Liver (tissue), 9 donors: ENCODE results near the gene MS4A5. TPM values are rescaled to one million over a fixed set of nuclear protein-coding genes. Genes with fewer than 3 reads are reported as not detected.

Experiments
- DNase-seq: peaks from one replicate; pipeline ENCODE4 v3.0.0-alpha.2; 2017; ENCODE audit warnings: low spot score
- H3K27ac ChIP-seq, 2 donors: one replicate each; pipeline ENCODE4 v1.7.0; 2013; ENCODE audit warnings: inconsistent platforms in 2 of 2, low read length in 2 of 2, control low read depth in 1 of 2, low read depth in 1 of 2, mild to moderate bottlenecking in 1 of 2
- H3K27me3 ChIP-seq, 4 donors: one replicate each; pipeline versions ENCODE4 v1.6.1 to v1.7.0; 2013; ENCODE audit warnings: low read length in 3 of 4, inconsistent platforms in 1 of 4, mild to moderate bottlenecking in 1 of 4, moderate library complexity in 1 of 4; ENCODE audit not compliant: control insufficient read depth in 4 of 4, insufficient read depth in 4 of 4
- H3K36me3 ChIP-seq, 4 donors: one replicate each; pipeline versions ENCODE4 v1.6.1 to v1.7.0; 2013; ENCODE audit warnings: low read length in 3 of 4, mild to moderate bottlenecking in 3 of 4, low read depth in 1 of 4, moderate library complexity in 1 of 4; ENCODE audit not compliant: control insufficient read depth in 4 of 4, insufficient read depth in 3 of 4
- H3K4me1 ChIP-seq, 4 donors: one replicate each; pipeline versions ENCODE4 v1.6.1 to v1.7.0; 2013; ENCODE audit warnings: low read length in 3 of 4, mild to moderate bottlenecking in 3 of 4, moderate library complexity in 1 of 4; ENCODE audit not compliant: control insufficient read depth in 4 of 4, insufficient read depth in 4 of 4
- H3K4me3 ChIP-seq, 3 donors: one replicate each; pipeline versions ENCODE4 v1.6.1 to v1.7.0; 2013; ENCODE audit warnings: low read length in 3 of 3, control low read depth in 1 of 3, low read depth in 1 of 3, mild to moderate bottlenecking in 1 of 3
- H3K9ac ChIP-seq, 2 donors: one replicate each; pipeline ENCODE4 v1.7.0; 2013; ENCODE audit warnings: low read length in 2 of 2, mild to moderate bottlenecking in 2 of 2, moderate library complexity in 2 of 2, control low read depth in 1 of 2, low read depth in 1 of 2
- H3K9me3 ChIP-seq, 4 donors: one replicate each; pipeline versions ENCODE4 v1.6.1 to v1.7.0; 2013; ENCODE audit warnings: low read length in 3 of 4; ENCODE audit not compliant: control insufficient read depth in 4 of 4
- ATF3 ChIP-seq: IDR thresholded peaks from 2 replicates; pipeline ENCODE4 v1.6.1; 2016; ENCODE audit warnings: antibody characterized with exemption
- EGR1 ChIP-seq, 2 donors: IDR thresholded peaks; 2 replicates each; pipeline ENCODE4 v1.6.1; 2016 to 2018; ENCODE audit warnings: antibody characterized with exemption in 2 of 2, low read depth in 2 of 2
- FOXA1 ChIP-seq: IDR thresholded peaks from 2 replicates; pipeline ENCODE4 v1.6.1; 2016; ENCODE audit warnings: antibody characterized with exemption
- FOXA2 ChIP-seq: IDR thresholded peaks from 2 replicates; pipeline ENCODE4 v1.6.1; 2016; ENCODE audit warnings: antibody characterized with exemption
- GABPA ChIP-seq, 2 donors: IDR thresholded peaks in 1 of 2; conservative IDR thresholded peaks in 1 of 2; 2 replicates each; pipeline ENCODE4 v1.6.1; 2016; ENCODE audit warnings: antibody characterized with exemption in 2 of 2, mild to moderate bottlenecking in 1 of 2, moderate library complexity in 1 of 2
- HNF4A ChIP-seq, 2 donors: conservative IDR thresholded peaks; 2 replicates each; pipeline ENCODE4 v1.6.1; 2016; ENCODE audit warnings: antibody characterized with exemption in 2 of 2, mild to moderate bottlenecking in 2 of 2
- HNF4G ChIP-seq: IDR thresholded peaks from 2 replicates; pipeline ENCODE4 v1.6.1; 2016; ENCODE audit warnings: antibody characterized with exemption
- JUND ChIP-seq, 2 donors: IDR thresholded peaks; 2 replicates each; pipeline ENCODE4 v1.6.1; 2016; ENCODE audit warnings: antibody characterized with exemption in 2 of 2
- MAX ChIP-seq: IDR thresholded peaks from 2 replicates; pipeline ENCODE4 v1.6.1; 2016; ENCODE audit warnings: antibody characterized with exemption
- NR2F2 ChIP-seq: IDR thresholded peaks from 2 replicates; pipeline ENCODE4 v1.6.1; 2016; ENCODE audit warnings: antibody characterized with exemption
- RAD21 ChIP-seq, 2 donors: IDR thresholded peaks; 2 replicates each; pipeline ENCODE4 v1.6.1; 2016; ENCODE audit warnings: antibody characterized with exemption in 2 of 2, mild to moderate bottlenecking in 2 of 2
- REST ChIP-seq: IDR thresholded peaks from 2 replicates; pipeline ENCODE4 v1.6.1; 2016; ENCODE audit warnings: antibody characterized with exemption, mild to moderate bottlenecking
- RXRA ChIP-seq, 2 donors: IDR thresholded peaks; 2 replicates each; pipeline ENCODE4 v1.6.1; 2017 to 2018; ENCODE audit warnings: antibody characterized with exemption in 2 of 2, mild to moderate bottlenecking in 1 of 2
- SP1 ChIP-seq: IDR thresholded peaks from 2 replicates; pipeline ENCODE4 v1.6.1; 2018; ENCODE audit warnings: antibody characterized with exemption, mild to moderate bottlenecking
- TAF1 ChIP-seq: conservative IDR thresholded peaks from 2 replicates; pipeline ENCODE4 v1.6.1; 2016; ENCODE audit warnings: antibody characterized with exemption, mild to moderate bottlenecking
- YY1 ChIP-seq: IDR thresholded peaks from 2 replicates; pipeline ENCODE4 v1.6.1; 2016; ENCODE audit warnings: antibody characterized with exemption, mild to moderate bottlenecking
- polyA plus RNA-seq, 2 donors: library from polyadenylated mRNA; stranded (reverse) in 1 of 2; unstranded in 1 of 2; fragments of 200-250 nt in 1 of 2; fragments of >200 nt in 1 of 2; fragmentation: Nextera tagmentation in 1 of 2; extraction: Ambion mirVana in 1 of 2; gene quantifications; one replicate each; pipeline versions ENCODE4 v1.2.1 to v1.2.3, GENCODE V29; 2013 to 2015
- total RNA-seq, 2 donors: library from RNA; depleted of rRNA; stranded (reverse); fragments of >200 nt; gene quantifications; one replicate each; pipeline ENCODE4 v1.2.3, GENCODE V29; 2014
- TF ChIP-seq, protein P1 (sequence below): IDR thresholded peaks from 2 replicates; pipeline ENCODE4 v1.6.1; 2016; ENCODE audit warnings: antibody characterized with exemption
- TF ChIP-seq, protein P2 (sequence below): fragments of 150-350 bp; IDR thresholded peaks from 2 replicates; pipeline ENCODE4 v1.5.1; 2017; ENCODE audit warnings: improper control_type of control experiment, low read depth, low read length; ENCODE audit not compliant: missing input control
- donor health status: healthy.
- donor health status: healthy.
- donor health status: healthy.
- donor health status: healthy.
- donor health status: healthy.

Gene MS4A5
- total and polyA plus RNA-seq, 4 donors = not detected

DNA sequence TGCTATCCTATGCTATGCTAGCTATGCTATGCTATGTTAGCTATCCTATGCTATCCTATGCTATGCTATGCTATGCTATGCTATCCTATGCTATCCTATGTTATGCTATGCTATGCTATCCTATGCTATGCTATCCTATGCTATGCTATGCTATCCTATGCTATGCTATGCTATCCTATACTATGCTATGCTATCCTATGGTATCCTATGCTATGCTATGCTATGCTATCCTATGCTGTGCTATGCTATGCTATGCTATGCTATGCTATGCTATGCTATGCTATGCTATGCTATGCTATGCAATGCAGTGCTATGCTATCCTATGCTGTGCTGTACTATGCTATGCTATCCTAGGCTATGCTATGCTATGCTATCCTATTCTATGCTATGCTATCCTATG is 17.7 kb downstream of the MS4A5 start:
- H3K9me3 ChIP-seq = peaks cover 0 to 2% (median 0%) of the 10 kb centered on the region in 4 donors
- no peak overlapping the region for H3K4me3 ChIP-seq
- no peak for DNase-seq
- TF ChIP-seq HNF4A (conservative IDR thresholded peaks at IDR 0.05) (no peak), REST (no peak), SP1 (no peak), YY1 (no peak), FOXA1 (no peak), GABPA (IDR thresholded peaks at IDR 0.05 in 1 of 2, conservative IDR thresholded peaks at IDR 0.05 in 1 of 2) (no peak), ATF3 (no peak), MAX (no peak), EGR1 (IDR thresholded peaks at IDR 0.05; ENCODE audit: low read depth in 2 of 2) (no peak), TAF1 (no peak), RXRA (IDR thresholded peaks at IDR 0.05) (no peak)
- TF ChIP-seq, protein P1, sequence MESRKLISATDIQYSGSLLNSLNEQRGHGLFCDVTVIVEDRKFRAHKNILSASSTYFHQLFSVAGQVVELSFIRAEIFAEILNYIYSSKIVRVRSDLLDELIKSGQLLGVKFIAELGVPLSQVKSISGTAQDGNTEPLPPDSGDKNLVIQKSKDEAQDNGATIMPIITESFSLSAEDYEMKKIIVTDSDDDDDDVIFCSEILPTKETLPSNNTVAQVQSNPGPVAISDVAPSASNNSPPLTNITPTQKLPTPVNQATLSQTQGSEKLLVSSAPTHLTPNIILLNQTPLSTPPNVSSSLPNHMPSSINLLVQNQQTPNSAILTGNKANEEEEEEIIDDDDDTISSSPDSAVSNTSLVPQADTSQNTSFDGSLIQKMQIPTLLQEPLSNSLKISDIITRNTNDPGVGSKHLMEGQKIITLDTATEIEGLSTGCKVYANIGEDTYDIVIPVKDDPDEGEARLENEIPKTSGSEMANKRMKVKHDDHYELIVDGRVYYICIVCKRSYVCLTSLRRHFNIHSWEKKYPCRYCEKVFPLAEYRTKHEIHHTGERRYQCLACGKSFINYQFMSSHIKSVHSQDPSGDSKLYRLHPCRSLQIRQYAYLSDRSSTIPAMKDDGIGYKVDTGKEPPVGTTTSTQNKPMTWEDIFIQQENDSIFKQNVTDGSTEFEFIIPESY = no peak
- peaks cover 0 to 2% (median 0%) of the 10 kb centered on the region in 4 donors for H3K4me1 ChIP-seq
- H3K36me3 ChIP-seq = no peaks in the 10 kb centered on the region
- H3K27me3 ChIP-seq = no peaks in the 10 kb centered on the region
- no peak overlapping the region for H3K9ac ChIP-seq
- no peak overlapping the region for H3K27ac ChIP-seq

DNA sequence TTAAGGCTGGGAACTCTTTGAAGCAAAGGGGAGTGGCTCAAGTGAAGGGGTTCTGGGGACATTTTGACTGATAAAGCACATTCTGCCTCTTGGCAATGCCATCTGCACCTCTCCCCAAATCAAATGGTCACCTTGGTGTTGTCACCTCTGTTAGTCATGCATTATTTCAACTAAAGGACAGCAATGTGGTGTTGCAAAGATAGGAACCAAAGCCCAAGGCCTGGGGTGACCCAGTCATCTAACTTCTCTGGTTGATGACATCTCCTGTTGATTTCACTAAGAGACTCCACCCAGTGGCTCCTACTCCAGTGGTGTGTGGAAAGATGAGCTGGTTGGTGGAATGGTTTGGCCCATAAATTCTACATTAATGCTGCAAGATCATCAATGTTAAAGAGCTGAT is 18.5 kb downstream of the MS4A5 start:
- peaks cover 0 to 2% (median 0%) of the 10 kb centered on the region in 4 donors for H3K4me1 ChIP-seq
- no peak overlapping the region for H3K9ac ChIP-seq
- peaks cover 0 to 2% (median 0%) of the 10 kb centered on the region in 4 donors for H3K9me3 ChIP-seq
- DNase-seq = no peak
- no peak overlapping the region for H3K27ac ChIP-seq
- no peak overlapping the region for H3K4me3 ChIP-seq
- H3K27me3 ChIP-seq = no peaks in the 10 kb centered on the region
- no peaks in the 10 kb centered on the region for H3K36me3 ChIP-seq
- TF ChIP-seq JUND (IDR thresholded peaks at IDR 0.05) (no peak), HNF4A (conservative IDR thresholded peaks at IDR 0.05) (no peak), HNF4G (no peak), MAX (no peak), FOXA1 (no peak), REST (no peak), EGR1 (IDR thresholded peaks at IDR 0.05; ENCODE audit: low read depth in 2 of 2) (no peak), NR2F2 (no peak), ATF3 (no peak), YY1 (no peak), FOXA2 (no peak), RAD21 (IDR thresholded peaks at IDR 0.05) (no peak), SP1 (no peak), RXRA (IDR thresholded peaks at IDR 0.05) (no peak), GABPA (IDR thresholded peaks at IDR 0.05 in 1 of 2, conservative IDR thresholded peaks at IDR 0.05 in 1 of 2) (no peak)
- TF ChIP-seq, protein P2, sequence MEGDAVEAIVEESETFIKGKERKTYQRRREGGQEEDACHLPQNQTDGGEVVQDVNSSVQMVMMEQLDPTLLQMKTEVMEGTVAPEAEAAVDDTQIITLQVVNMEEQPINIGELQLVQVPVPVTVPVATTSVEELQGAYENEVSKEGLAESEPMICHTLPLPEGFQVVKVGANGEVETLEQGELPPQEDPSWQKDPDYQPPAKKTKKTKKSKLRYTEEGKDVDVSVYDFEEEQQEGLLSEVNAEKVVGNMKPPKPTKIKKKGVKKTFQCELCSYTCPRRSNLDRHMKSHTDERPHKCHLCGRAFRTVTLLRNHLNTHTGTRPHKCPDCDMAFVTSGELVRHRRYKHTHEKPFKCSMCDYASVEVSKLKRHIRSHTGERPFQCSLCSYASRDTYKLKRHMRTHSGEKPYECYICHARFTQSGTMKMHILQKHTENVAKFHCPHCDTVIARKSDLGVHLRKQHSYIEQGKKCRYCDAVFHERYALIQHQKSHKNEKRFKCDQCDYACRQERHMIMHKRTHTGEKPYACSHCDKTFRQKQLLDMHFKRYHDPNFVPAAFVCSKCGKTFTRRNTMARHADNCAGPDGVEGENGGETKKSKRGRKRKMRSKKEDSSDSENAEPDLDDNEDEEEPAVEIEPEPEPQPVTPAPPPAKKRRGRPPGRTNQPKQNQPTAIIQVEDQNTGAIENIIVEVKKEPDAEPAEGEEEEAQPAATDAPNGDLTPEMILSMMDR = no peak
